K562 (cell line): ENCODE measurements around the gene AIDA. TPM values are rescaled to one million over a fixed set of nuclear protein-coding genes. Genes with fewer than 3 reads are reported as not detected.

Source experiments
- ATAC-seq: fragments of 200-7000 bp; cut with Tn5 transposase; 3 replicates; pipeline ENCODE4 v1.9.1; 2020; ENCODE audit warnings: moderate library complexity
- BruUV-seq: library from RNA; stranded (reverse); fragments of 400-500 nt; replicated peaks from 2 replicates; lab custom pipeline; 2021; lab: Mats Ljungman, UMichigan
- CTCF ChIA-PET: fragments of 300-600 bp; formaldehyde crosslinking; extraction: SDS; loops from one replicate; lab custom pipeline; 2021; ENCODE audit warnings: low intra/inter-chr PET ratio; lab: Yijun Ruan, JAX
- POLR2A ChIA-PET: fragments of 300-600, 350-650 bp; sonication (Branson Sonifier 250); formaldehyde crosslinking; extraction: SDS; loops from one replicate; lab custom pipeline; 2021; ENCODE audit warnings: antibody characterized with exemption, inconsistent platforms; lab: Yijun Ruan, JAX
- DNase-seq, 4 experiments: peaks; one replicate each; pipeline versions ENCODE4 v3.0.0 to v3.0.0-alpha.2; 2011 to 2018; ENCODE audit warnings: low spot score in 3 of 4, mixed read lengths in 3 of 4; ENCODE audit errors: extremely low read depth in 1 of 4
- FAIRE-seq: peaks from 2 replicates; lab custom pipeline; 2011; peaks lifted over from hg19 to GRCh38; lab: Jason Lieb, UNC
- H2AFZ ChIP-seq: 2 replicates; pipeline ENCODE4 v1.6.0; 2011; ENCODE audit warnings: low read depth, low read length, control low read depth, inconsistent platforms
- H3K27ac ChIP-seq: fragments of 200-600 bp; 3 replicates; pipeline ENCODE4 v1.8.0; 2011; ENCODE audit warnings: low read depth, mild to moderate bottlenecking, control low read depth, inconsistent platforms, low read length, moderate library complexity, mixed read lengths; ENCODE audit errors: extremely low read depth
- H3K27me3 ChIP-seq, 2 experiments: fragments of 300-600 bp in 1 of 2; 2 replicates in 1 of 2; 3 replicates in 1 of 2; pipeline versions ENCODE4 v1.6.0 to v1.8.0; 2011; ENCODE audit warnings: inconsistent platforms in 2 of 2, low read length in 2 of 2, mild to moderate bottlenecking in 1 of 2, mixed read lengths in 1 of 2, moderate library complexity in 1 of 2; ENCODE audit not compliant: control insufficient read depth in 2 of 2, insufficient read depth in 2 of 2
- H3K36me3 ChIP-seq: fragments of 300-600 bp; 3 replicates; pipeline ENCODE4 v1.8.0; 2011; ENCODE audit warnings: mild to moderate bottlenecking, low read length, inconsistent platforms; ENCODE audit not compliant: control insufficient read depth, insufficient read depth
- H3K4me1 ChIP-seq, 2 experiments: fragments of 200-600 bp in 1 of 2; replicated peaks in 1 of 2; 2 replicates in 1 of 2; 3 replicates in 1 of 2; pipeline versions ENCODE4 v1.5.1 to v1.8.0; 2011; ENCODE audit warnings: inconsistent platforms in 2 of 2, low read length in 2 of 2, mild to moderate bottlenecking in 1 of 2, mixed read lengths in 1 of 2, moderate library complexity in 1 of 2; ENCODE audit not compliant: control insufficient read depth in 2 of 2, insufficient read depth in 2 of 2
- H3K4me2 ChIP-seq: 2 replicates; pipeline ENCODE4 v1.6.1; 2011; ENCODE audit warnings: low read length, control low read depth, inconsistent platforms, mixed read lengths; ENCODE audit not compliant: insufficient read depth
- H3K4me3 ChIP-seq: fragments of 200-600 bp; sonication (generic), shearing (Covaris generic); 2 replicates; pipeline ENCODE4 v1.5.1; 2016; ENCODE audit warnings: control low read depth, inconsistent platforms
- H3K79me2 ChIP-seq: fragments of 200-600 bp; 3 replicates; pipeline ENCODE4 v1.8.0; 2011; ENCODE audit warnings: low read length, inconsistent platforms; ENCODE audit not compliant: control insufficient read depth, insufficient read depth
- H3K9ac ChIP-seq, 2 experiments: 2 replicates each; pipeline versions ENCODE4 v1.6.0 to v1.6.1; 2011; ENCODE audit warnings: low read depth in 2 of 2, low read length in 2 of 2, control low read depth in 1 of 2, inconsistent platforms in 1 of 2, mild to moderate bottlenecking in 1 of 2, mixed read lengths in 1 of 2; ENCODE audit not compliant: insufficient read depth in 1 of 2
- H3K9me1 ChIP-seq: one replicate; pipeline ENCODE4 v1.6.0; 2011; ENCODE audit warnings: inconsistent platforms, mild to moderate bottlenecking, low read length, moderate library complexity; ENCODE audit not compliant: control insufficient read depth, insufficient read depth
- H3K9me3 ChIP-seq: replicated peaks from 2 replicates; pipeline ENCODE4 v1.5.1; 2011; ENCODE audit warnings: low read depth, low read length, inconsistent platforms; ENCODE audit not compliant: control insufficient read depth, insufficient read depth
- H4K20me1 ChIP-seq: replicated peaks from 2 replicates; pipeline ENCODE4 v1.6.1; 2011; ENCODE audit warnings: low read length, inconsistent platforms, mixed read lengths; ENCODE audit not compliant: control insufficient read depth, insufficient read depth
- C11orf30 ChIP-seq: fragments of 450-650 bp; IDR thresholded peaks from 2 replicates; pipeline ENCODE4 v1.6.1; 2016; ENCODE audit warnings: low read depth, mild to moderate bottlenecking
- CBX3 ChIP-seq, 2 experiments: IDR thresholded peaks; 1 replicate in 1 of 2; 2 replicates in 1 of 2; pipeline ENCODE4 v1.6.1; 2012; ENCODE audit warnings: inconsistent platforms in 2 of 2, low read length in 2 of 2, borderline replicate concordance in 1 of 2, control low read depth in 1 of 2
- TCF15 ChIP-seq: fragments of 250-450 bp; sonication (Bioruptor Pico); IDR thresholded peaks from 2 replicates; pipeline ENCODE4 v1.8.0; 2022; ENCODE audit warnings: moderate library complexity, mild to moderate bottlenecking, inconsistent platforms
- TCF7L2 ChIP-seq: fragments of 150-350 bp; IDR thresholded peaks from 2 replicates; pipeline ENCODE4 v1.6.1; 2016; ENCODE audit warnings: low read depth, mild to moderate bottlenecking, low read length, moderate library complexity
- ZNF146 ChIP-seq: IDR thresholded peaks from one replicate; pipeline ENCODE4 v1.6.1; 2018; ENCODE audit warnings: missing compliant biosample characterization; ENCODE audit not compliant: unreplicated experiment
- WGBS: fragments of 100-300 bp; shearing (Covaris generic); methylation state at CpG from one replicate; pipeline ENCODE4 v1.1.6; 2016; ENCODE audit warnings: low coverage, mixed read lengths; ENCODE audit not compliant: insufficient coverage; ENCODE audit errors: missing lambda C conversion rate; 5-methylcytosine and 5-hydroxymethylcytosine counted together
- in situ Hi-C: fragments of 300-500 bp; cut with MboI; formaldehyde crosslinking; loops from 4 replicates; pipeline ENCODE4 v1.15.0; 2018; ENCODE audit warnings: inconsistent platforms, mixed read lengths
- intact Hi-C: fragments of 100-400 bp; cut with micrococcal nuclease; formaldehyde crosslinking; loops from 2 replicates; pipeline ENCODE4 v1.14.2; 2022
- polyA plus RNA-seq, 8 experiments: library from polyadenylated mRNA; depleted of rRNA in 4 of 8; stranded (reverse) in 5 of 8; unstranded in 3 of 8; fragments of >200 nt; fragmentation: Nextera tagmentation in 2 of 8; fragmentation: Illumina TruSeq in 1 of 8; extraction: Ambion mirVana in 2 of 8; extraction: Trizol in 1 of 8; gene quantifications; 2 replicates each; pipeline versions ENCODE4 v1.2.1 to v1.2.3, GENCODE V29; 2011 to 2014; ENCODE audit warnings: inconsistent platforms in 1 of 8, missing spikeins in 1 of 8
- total RNA-seq, 7 experiments: library from RNA; depleted of rRNA in 6 of 7; stranded (reverse); fragments of >200 nt in 6 of 7; fragmentation: Illumina TruSeq in 2 of 7; extraction: Trizol in 2 of 7; gene quantifications; 2 replicates each; pipeline versions ENCODE4 v1.2.1 to v1.2.3, GENCODE V29; 2011 to 2021; ENCODE audit warnings: low replicate concordance in 1 of 7

AIDA gene
- total and polyA plus RNA-seq, 9 of the 15 experiments (the other 6 are each of a cell fraction or from before 2014, with no cell fraction given): 18.2 to 77.9 (median 24.9) TPM

- peaks cover 53% of the 10 kb centered on the region for H3K79me2 ChIP-seq
- H3K4me2 ChIP-seq: no peak overlapping the region
- H3K36me3 ChIP-seq: peaks cover 39% of the 10 kb centered on the region
- no peaks in the 10 kb centered on the region for H3K27me3 ChIP-seq
- H4K20me1 ChIP-seq: peaks cover under 1% of the 10 kb centered on the region; the same call in 1 of the 2 replicates
- no peak for TF ChIP-seq TCF7L2
- peak; percentile 63 for TF ChIP-seq ZNF146 (CRISPR knock-in tag)
- TF ChIP-seq CBX3 (IDR thresholded peaks at IDR 0.05; ENCODE audit: borderline replicate concordance in 1 of 2, low read length in 2 of 2): peak in 1 of 2 experiments; percentile 37; a peak in 1 of 3 replicates
- ChIA-PET CTCF (no interaction called here), POLR2A (no interaction called here)
- H3K9me3 ChIP-seq: no peaks in the 10 kb centered on the region
- ATAC-seq (no peak), DNase-seq (no peak), FAIRE-seq (no peak)
- intact Hi-C loops (no loop called here), in situ Hi-C loops (no loop called here)
- 73% methylated on average over 1 of the region's 1 CpG for WGBS
- no peak overlapping the region for H3K9ac ChIP-seq
- peaks cover 8 to 10% of the 10 kb centered on the region in 2 experiments; a peak in 4 of 5 replicates for H3K4me1 ChIP-seq
- no TSS peak for BruUV-seq
- no peak overlapping the region for H2AFZ ChIP-seq
- H3K27ac ChIP-seq: no peak overlapping the region
- H3K9me1 ChIP-seq: no peaks in the 10 kb centered on the region
- H3K4me3 ChIP-seq: no peak overlapping the region
Measured at GRCh38 chr1:222704260-222704659, 8.0 kb downstream of the AIDA start.

- no peak overlapping the region for H3K4me2 ChIP-seq
- no peaks in the 10 kb centered on the region for H3K9me1 ChIP-seq
- CTCF ChIA-PET: no interaction called here
- no peaks in the 10 kb centered on the region for H3K27me3 ChIP-seq
- no peak overlapping the region for H3K4me3 ChIP-seq
- in situ Hi-C loops: no loop called here
- FAIRE-seq (no peak), DNase-seq (no peak), ATAC-seq (no peak)
- H3K27ac ChIP-seq: no peak overlapping the region
- H4K20me1 ChIP-seq: no peaks in the 10 kb centered on the region
- no peak overlapping the region for H2AFZ ChIP-seq
- BruUV-seq: no TSS peak
- intact Hi-C loops: no loop called here
- H3K9me3 ChIP-seq: no peaks in the 10 kb centered on the region
- TF ChIP-seq C11orf30: no peak
- TF ChIP-seq TCF15 (CRISPR knock-in tag): no peak
- H3K9ac ChIP-seq: no peak overlapping the region
- 91% methylated on average over 4 of the region's 4 CpGs for WGBS
- H3K36me3 ChIP-seq: peaks cover 38% of the 10 kb centered on the region
- POLR2A ChIA-PET: no interaction called here
- peaks cover 36% of the 10 kb centered on the region for H3K79me2 ChIP-seq
- no peaks in the 10 kb centered on the region for H3K4me1 ChIP-seq
Measured at GRCh38 chr1:222702210-222702609, 10.1 kb downstream of the AIDA start.
